Posterior cingulate gyrus (tissue), 11 donors: ENCODE data around the gene BAIAP2L1.

Source experiments
- DNase-seq, 10 donors: peaks; one replicate each; pipeline versions ENCODE4 v3.0.0 to v3.0.0-alpha.2; 2020 to 2021; ENCODE audit warnings: mixed read lengths in 3 of 10
- intact Hi-C: fragments of 100-400 bp; cut with DNase I; formaldehyde crosslinking; loops from one replicate; pipeline ENCODE4 v1.15.1; 2023

BAIAP2L1 gene

DNA sequence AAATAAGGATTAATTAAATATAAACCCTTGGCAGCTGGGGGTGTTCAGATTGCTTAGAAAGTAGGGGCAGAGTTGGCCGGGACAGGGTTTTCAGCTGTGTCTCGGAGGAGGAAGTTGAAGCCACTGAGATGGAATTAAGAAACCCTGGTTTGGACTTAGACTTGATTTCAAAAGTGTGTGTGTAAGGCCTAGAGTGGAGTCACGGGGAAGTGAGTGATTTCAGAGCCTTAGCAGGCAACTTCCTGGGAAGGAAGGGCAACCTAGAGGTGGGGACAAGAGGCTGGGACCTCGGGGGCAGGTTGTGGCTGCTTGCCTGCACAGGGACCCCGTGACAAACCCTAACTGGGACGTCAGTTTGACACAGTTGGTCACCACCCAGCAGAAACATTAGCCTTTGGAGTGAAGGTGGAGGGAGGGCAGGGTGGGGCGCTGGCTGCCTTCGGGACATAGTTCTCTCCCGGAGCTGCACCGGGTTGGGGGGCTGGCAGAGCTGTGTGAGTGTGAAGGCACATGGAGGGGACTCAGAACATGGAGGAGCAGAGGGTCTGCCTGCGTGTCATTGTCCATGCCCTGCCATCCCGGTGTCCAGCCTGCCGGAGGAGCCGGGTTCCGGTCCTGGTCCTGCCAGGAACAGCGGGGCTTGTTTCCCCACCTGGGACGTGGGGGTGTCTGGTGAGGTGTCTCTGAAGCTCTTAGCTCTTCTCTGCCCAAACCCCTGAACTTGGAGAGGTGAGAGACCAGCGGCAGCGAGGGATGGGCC lies 117.6 kb downstream of the BAIAP2L1 start:
- peak in 1 of 10 donors; percentile 86 for DNase-seq
- intact Hi-C loops, result no loop called here

DNA sequence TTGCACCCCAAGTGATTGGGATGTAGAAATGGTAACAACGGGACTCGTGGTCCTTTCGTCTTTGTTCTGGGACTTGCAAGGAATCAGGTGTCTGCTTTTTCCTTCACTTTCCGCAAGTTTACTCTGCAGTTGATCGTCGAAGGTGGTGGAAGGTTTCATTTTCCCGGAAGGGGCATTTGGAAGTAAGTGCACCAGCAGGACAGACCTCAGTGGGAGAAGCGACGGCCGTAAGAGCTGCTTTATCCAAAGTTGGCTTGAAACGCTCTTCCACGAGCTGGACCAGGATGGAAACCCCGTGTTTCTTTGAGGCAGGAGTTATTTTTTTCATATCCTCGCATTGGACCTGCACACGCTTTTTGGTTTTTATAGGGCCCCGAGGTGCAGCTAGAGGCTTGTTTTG lies 118.2 kb downstream of the BAIAP2L1 start:
- intact Hi-C loops, result no loop called here
- no peak for DNase-seq

DNA sequence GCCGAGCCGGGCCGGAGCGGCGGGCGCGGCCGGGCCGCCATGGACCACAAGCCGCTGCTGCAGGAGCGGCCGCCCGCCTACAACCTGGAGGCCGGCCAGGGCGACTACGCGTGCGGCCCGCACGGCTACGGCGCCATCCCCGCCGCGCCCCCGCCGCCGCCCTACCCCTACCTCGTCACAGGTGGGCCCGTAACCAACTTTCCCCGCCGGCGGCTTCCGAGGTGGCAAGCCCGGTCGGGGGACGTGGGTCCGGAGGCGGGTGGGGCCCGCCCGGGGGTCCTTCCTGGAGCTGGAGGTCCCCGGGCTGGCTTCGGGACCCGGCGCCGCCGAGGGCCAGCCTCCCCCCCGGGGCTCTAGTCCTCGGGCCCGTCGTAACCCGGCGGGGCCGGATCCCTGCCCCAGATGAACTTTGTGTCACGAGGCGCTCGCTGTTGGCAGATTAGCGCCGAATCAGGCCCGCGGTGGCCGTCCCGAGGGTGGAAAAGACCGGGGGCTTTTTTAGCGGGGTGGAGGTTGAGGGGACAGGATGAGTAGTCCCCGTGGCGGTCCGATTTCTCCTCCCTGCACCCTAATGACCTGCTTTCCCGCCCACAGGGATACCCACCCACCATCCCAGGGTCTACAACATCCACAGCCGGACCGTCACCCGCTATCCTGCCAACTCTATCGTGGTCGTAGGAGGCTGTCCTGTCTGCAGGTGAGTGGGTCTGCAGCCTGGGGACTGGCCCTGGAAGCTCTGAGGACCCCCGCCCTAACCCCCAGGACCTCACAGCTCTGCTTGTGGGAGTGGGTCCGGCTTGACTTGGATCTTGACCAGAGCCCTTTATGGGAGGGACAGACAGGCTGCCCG lies 118.9 kb downstream of the BAIAP2L1 start:
- DNase-seq, result peak in 2 of 10 donors; percentile 30 to 44
- intact Hi-C loops, result loop anchor here (2.0 kb wide), 1 partner anchor 29 kb away; the partner anchor contains the start of gene TECPR1

DNA sequence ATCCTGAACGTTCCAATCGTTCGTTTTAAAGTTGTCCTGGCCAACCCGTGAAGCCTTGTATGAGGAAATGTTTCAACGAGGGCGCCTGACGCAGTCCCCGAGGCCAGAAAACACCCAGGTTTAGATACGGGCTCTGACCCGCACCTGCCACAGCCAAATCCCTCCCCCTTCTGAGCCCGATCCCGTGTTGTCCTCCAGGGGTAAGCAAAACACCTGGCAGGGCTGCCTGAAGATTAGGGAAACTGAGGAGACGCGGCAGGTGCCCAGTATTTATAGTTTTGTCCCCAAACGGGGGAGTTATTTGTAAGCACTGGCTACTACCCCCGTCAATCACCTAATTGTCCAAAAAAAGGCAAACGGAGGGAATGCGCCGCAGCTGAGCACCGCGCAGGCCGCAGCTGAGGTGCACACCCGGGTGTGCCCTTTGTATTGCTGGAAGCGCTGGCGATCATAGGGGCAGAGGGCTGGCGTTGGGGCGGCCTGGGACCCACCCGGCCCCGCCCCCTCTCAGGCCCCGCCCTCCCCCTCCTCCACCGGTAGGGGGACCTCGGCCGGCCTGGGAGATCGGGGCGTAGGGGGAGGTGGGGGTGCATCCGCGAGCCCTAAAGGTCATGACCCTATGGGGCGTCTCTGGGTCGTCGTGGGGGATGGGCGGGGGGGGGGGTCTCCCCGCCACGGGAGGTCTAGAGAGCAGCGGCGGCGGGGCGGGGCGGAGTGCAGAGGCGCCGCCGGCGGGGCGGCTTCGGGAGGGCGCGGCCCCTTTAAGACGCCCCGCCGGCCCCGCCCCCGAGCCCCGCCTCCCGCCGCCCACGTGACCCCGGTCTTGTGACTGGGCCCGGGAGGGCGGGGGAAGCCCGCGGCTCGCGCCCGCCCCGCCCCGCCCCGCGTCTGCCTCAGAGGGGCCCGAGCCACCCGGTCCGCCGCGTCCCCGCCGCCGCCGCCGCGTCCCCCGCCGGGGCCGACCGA lies 119.8 kb downstream of the BAIAP2L1 start, which contains the start of gene BRI3:
Gene BRI3, plus strand, starts transcription at position 896 of the 966 bp plus-strand sequence. CDS start 110 bp downstream, outside the sequence.
- intact Hi-C loops, result loop anchor here (2.0 kb wide), 1 partner anchor 28 kb away; the partner anchor contains the start of gene TECPR1
- DNase-seq, result peak; percentile 77 to 97 (median 84)

DNA sequence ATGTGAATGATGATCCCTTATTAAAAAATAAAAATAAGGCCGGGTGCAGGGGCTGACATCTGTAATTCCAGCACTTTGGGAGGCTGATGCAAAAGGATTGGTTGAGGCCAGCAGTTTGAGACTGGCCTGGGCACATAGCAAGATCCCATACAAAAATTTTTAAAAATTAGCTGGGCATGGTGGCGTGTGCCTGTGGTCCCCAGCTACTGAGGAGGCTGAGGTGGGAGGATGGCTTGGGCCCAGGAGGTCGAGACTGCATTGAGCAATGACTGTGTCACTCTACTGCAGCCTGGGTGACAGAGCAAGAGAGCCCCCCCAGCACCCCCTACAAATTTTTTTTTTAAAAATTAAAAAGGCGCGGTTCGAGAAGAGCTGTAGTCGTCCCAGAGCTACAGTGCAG lies 120.6 kb downstream of the BAIAP2L1 start:
- intact Hi-C loops, result loop anchor here (2.0 kb wide), 1 partner anchor 27 kb away; the partner anchor contains the start of gene TECPR1
- DNase-seq, result no peak

DNA sequence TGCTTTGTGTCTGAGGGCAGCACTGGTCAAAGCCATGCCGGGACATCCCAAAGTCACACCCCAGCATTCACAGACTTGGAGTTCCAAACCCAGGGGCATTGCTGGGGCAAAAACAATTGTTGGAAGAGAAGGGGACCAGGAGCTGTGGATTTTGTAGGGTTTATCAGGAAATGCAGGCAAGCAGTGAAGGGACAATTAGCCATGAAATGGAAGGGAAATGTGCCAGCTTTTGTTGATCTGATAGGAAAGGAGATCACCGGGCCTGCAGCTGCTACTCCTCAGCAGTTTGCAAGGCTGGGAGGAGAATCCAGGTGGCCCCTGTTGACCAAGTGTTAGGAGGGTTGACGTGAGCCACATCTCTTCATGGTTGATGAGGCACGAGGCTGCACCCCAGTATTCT lies 122.0 kb downstream of the BAIAP2L1 start:
- no peak for DNase-seq
- intact Hi-C loops, result no loop called here

DNA sequence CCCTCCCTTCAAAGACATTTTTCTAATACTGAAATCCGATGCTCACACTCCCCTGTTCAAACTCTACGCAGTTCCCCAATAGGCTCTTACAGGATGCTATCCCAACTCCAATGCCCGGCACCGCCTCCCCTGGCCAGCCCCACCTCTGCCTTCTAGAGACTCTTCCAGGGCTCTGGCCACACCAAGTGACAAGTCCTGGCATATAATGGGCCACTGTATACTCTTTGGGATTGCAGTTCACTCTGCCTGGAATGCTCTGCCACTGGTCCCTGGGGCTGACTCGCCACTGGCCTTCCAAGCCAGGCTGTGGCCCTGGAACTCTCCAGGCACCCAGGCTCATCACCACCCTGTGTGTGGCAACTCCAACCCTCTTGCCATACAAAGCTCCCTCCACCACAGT lies 122.5 kb downstream of the BAIAP2L1 start:
- intact Hi-C loops, result no loop called here
- no peak for DNase-seq

DNA sequence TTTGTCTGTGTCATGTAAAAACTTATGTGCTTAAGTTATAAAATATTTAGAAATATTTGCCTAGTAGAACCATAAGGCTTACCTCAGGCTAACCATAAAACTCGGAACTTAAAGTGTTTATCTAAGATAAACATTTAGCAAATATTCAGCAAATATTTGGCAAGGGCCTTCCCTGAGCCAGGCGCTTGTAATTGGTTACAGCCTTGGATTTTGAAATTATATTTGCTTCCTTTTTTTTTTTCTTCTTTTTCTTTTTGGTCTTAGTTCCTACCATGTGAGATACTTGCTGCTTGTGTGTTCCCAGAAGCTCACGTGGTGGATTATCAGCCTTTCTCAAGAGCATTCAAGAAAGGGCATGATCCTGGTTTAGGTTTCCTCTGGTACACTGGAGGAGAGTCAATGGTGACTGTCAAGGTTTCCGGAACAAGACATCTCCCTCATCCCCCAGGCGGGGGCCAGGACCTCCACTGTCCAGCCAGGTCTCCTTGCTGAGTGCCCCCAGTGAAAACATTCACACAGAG lies 124.6 kb downstream of the BAIAP2L1 start:
- intact Hi-C loops, result no loop called here
- no peak for DNase-seq

DNA sequence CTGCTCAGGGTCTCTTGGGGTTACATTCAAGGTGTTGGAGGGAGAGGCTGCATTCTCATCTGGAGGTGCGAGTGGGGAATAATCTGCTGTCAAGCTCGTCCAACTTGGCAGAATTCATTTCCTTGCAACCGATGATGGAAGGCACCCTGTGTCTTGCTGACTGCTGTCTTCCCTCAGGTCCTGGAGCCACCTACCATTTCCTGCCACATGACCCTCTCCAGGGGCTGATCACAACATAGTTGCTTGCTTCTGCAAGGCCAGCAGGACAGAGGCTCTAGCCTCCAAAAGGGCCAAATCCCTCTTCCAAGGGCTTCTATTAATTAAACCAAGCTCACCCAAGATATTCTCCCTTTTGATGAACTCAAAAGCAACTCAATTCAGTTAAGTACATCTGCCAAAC lies 133.6 kb downstream of the BAIAP2L1 start:
- intact Hi-C loops, result no loop called here
- DNase-seq, result no peak

DNA sequence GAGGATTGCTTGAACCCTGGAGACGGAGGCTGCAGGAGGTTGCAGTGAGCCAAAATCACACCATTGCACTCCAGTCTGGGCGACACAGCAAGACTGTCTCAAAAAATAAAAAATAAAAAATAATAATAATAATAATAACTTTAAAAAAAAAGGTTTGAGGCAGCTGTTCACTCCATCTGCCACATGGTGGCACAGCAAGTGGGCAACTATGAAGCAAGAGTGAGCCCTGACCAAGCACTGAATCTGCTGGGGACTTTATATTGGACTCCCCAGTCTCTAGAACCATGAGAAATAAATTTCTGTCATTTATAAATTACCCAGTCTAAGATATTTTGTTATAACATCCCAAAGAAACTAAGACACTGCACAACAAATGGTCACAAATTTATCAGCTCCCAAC lies 134.1 kb downstream of the BAIAP2L1 start:
- DNase-seq, result no peak
- intact Hi-C loops, result no loop called here

DNA sequence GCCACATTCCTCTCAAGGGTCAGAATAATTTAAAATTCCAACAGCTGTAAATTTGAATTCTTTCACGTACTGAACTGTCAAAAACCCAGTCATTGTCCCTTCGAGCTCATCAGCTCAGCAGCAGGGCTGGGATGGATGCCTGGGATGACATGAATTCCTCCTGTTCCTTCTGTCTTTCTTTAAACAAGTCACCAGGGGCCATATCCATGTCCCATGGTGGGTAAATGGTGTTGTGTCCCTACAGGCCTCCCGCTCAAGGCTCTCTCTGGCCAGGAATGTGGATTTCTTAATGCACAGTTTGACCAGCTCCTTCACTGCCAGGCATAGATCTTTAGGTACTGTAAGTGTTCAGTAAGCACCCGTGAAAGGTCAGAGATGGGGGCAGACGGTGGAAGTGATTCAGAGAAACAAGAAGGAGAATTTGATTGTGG lies 135.0 kb downstream of the BAIAP2L1 start:
- intact Hi-C loops, result no loop called here
- DNase-seq, result no peak

DNA sequence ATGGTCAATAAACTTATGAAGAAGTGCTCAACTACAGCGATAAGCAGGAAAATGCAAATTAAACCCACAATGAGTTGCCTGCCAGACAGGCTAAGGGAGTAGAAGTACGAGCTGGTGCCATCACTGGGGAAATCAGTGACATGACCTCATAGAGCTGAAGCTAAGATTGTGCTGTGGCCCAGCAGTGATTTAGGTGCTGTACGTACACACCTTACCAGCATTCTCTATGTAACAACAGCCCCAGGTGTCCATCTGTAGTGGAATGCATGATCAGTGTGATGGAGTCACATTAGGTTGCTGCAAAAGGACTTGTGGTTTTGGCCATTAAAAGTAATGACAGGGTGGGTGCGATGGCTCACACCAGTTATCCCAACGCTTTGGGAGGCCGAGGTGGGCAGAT lies 143.2 kb downstream of the BAIAP2L1 start:
- DNase-seq, result no peak
- intact Hi-C loops, result no loop called here

DNA sequence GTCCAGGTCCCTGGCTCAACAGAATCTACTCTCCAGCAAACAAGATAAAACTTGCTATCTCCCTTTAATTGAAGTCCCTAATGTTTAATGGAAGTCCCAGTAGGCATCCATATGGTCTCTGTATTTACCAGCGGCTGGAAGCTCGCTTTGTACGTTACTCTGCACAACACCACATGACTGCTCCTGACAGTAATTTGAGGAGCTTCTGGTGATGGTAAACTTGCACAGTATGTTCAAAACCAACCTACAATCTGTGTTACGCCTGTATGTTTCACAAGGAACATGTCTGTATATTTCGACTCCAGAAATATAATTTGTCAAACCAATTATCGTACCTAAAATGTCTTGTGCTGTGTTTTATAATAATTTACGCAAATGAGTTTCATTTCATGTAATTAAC lies 144.5 kb downstream of the BAIAP2L1 start:
- intact Hi-C loops, result no loop called here
- DNase-seq, result no peak

DNA sequence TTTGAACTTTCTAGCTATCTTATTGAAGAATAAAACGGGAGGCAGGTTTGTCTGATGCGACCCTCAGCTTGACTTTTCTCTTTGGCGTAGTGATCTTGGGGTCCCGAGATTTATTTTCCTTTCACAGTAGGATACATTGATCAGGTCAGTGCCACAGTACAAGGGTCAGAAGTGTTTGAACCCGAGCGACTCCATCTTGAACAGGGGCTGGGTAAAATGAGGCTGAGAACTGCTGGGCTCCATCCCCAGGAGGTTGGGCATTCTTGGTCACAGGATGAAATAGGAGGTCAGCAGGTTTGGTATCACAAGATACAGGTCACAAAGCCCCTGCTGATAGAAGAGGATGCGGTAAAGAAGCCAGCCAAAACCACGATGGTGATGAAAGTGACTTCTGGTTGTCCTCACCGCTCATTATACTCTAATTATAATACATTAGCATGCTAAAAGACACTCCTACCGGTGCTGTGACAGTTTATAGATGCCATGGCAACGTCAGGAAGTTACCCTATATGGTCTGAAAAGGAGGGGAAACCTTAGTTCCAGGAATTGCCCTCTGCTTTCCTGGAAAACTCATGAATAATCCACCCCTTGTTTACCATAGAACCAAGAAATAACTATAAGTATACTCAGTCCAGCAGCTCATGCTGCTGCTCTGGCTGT lies 145.8 kb downstream of the BAIAP2L1 start:
- intact Hi-C loops, result no loop called here
- DNase-seq, result no peak

DNA sequence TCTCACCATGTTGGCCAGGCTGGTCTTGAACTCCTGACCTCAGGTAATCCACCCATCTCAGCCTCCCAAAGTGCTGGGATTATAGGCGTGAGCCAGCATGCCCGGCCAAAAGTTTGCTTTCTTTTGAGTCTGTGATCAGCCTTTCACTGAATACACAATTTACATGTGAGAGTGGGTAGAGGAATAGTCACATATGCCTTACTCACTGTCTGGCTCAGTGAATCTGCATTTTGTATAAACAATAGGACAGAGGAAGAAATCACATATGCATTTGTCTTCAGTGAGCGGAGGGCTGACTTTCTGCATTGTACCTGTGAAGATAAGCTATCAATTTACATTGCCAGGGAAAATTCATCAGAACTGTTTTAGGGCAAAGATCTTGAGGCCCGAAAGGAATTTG lies 146.4 kb downstream of the BAIAP2L1 start:
- no peak for DNase-seq
- intact Hi-C loops, result no loop called here

DNA sequence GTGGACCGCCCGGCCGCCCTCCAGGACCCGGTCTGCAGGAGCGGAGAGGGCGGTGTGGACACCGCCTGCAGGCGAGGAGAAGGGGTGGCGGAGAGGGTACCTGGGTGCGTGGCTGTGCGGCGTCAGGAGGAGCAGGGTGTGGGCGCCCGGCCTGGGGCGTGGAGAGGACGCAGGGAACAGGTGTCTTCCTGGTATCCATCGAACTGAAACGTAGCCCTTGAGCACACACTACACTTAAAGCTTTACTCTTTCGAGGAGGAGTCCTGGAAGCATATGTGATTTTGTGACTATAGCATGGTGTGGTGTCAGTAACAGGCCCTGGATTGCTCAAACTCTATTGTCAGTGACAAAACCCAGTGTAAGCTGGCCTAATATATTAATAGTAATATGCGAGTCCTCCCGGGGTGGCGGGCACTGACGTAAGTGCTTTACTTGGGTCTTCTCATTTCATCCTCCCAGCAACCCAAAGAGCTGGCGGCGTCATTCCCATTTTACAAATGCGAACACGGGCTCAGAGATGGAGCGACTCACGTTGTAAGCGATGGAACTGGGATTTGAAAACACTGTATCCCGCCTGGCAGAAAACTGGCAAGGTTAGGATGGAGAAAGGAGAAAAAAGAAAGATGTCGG lies 148.3 kb downstream of the BAIAP2L1 start:
- intact Hi-C loops, result loop anchor here (2.0 kb wide), 1 partner anchor 28 kb away; the partner anchor contains the start of gene BRI3

DNA sequence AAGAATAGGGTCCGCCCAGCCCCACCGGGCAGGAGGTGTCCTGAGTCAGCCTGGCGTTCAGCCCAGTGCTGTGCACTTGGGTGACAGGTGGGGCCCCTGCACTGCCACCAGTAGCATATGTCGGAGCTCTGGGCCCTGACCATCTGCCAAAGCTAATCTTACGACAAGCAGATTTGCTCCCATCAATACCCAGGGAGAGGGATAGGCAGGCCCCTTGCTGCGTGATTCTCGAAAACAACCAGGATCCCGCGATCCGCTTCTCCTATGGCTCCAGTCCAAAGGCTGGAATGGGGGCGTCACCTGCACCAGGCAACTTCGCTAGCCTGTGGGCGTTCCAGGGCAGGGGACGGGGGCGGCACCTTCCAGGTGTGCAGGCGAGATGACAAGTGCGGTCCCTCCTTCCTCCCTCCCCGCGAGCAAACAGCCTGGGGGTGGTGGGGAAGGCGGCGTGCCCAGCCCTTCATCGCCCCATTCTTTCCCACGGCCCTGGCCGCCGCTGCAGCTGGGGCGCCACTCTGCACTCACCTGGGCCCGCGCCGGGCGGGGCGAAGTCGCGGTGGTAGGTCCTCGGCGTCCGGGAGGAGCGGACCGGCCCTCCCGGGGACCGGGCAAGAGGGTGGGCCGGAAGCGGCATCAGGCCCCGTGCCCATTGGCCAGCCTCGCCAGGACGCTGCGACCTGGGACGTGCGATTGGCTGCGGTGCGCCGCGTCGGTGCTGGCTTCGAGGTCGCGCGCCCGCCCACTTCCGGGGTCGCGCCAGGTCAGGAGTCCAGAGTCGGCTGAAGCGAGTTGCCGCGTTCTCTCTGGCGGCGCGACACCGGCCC lies 149.1 kb downstream of the BAIAP2L1 start, which contains the start of gene TECPR1:
Gene TECPR1, minus strand, starts transcription at position 632 of the 824 bp plus-strand sequence. CDS start 6,086 bp downstream, outside the sequence.
- intact Hi-C loops, result loop anchor here (2.0 kb wide), 1 partner anchor 29 kb away; the partner anchor contains the start of gene BRI3

More for the DNA sequence above, 148.3 kb downstream of the BAIAP2L1 start:
- no peak for DNase-seq

DNA sequence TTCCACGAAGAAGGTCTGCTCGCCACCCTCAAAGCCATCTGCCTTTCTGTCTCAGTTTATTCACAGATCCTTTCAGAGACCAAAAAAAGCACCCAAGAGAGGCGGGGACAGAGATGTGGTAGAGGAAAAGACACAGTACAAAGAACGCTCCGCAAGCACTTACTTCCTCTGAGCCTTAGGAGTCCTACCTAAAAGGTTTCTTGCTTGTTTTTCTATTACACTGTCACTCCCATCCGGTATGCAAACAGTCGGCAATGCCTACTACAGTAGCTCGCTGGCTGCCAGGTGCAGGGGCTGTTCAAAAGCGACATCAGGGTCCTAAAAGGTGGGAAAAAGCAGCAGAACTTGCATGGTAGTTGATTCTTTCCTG lies 149.7 kb downstream of the BAIAP2L1 start:
- intact Hi-C loops, result no loop called here
- no peak for DNase-seq

More for the DNA sequence above, 149.1 kb downstream of the BAIAP2L1 start, which contains the start of gene TECPR1:
- peak; percentile 95 to 100 (median 96) for DNase-seq
